ENCODE results near the gene AMBRA1. TPM values are rescaled to one million over a fixed set of nuclear protein-coding genes. Genes with fewer than 3 reads are reported as not detected.

Gene AMBRA1
- total RNA-seq, 4 donors from 2014 or later: 36.0 to 59.2 (median 51.9) TPM

GRCh38 chr11:46471943-46472661 is 121.7 kb downstream of the AMBRA1 start:
- intact Hi-C loops (cut with DNase I): no loop called here
- no peak overlapping the region for H3K27ac ChIP-seq
- H3K9me3 ChIP-seq: no peaks in the 10 kb centered on the region
- no peaks in the 10 kb centered on the region for H3K4me1 ChIP-seq
- H3K27me3 ChIP-seq: no peaks in the 10 kb centered on the region
- DNase-seq: no peak
- TF ChIP-seq CTCF (IDR thresholded peaks at IDR 0.05): no peak
- TF ChIP-seq POLR2A (IDR thresholded peaks at IDR 0.05): no peak
- 81 to 83% methylated on average over 5 of the region's 5 CpGs for WGBS, 2 donors
- no peaks in the 10 kb centered on the region for H3K36me3 ChIP-seq
- H3K4me3 ChIP-seq (replicated peaks in 1 of 3): no peak overlapping the region

GRCh38 chr11:46469926-46470325 is 123.9 kb downstream of the AMBRA1 start:
- Histone ChIP-seq H3K9me3 (no peaks in the 10 kb centered on the region), H3K36me3 (no peaks in the 10 kb centered on the region), H3K27ac (no peak overlapping the region), H3K4me3 (replicated peaks in 1 of 3) (no peak overlapping the region), H3K27me3 (no peaks in the 10 kb centered on the region), H3K4me1 (no peaks in the 10 kb centered on the region)
- intact Hi-C loops (cut with DNase I): no loop called here
- no peak for DNase-seq
- 89 to 94% methylated on average over 4 of the region's 4 CpGs for WGBS, 2 donors
- TF ChIP-seq POLR2A (IDR thresholded peaks at IDR 0.05): no peak
- TF ChIP-seq CTCF (IDR thresholded peaks at IDR 0.05): no peak

- Histone ChIP-seq H3K27me3 (no peaks in the 10 kb centered on the region), H3K27ac (no peak overlapping the region), H3K4me1 (no peaks in the 10 kb centered on the region), H3K9me3 (no peaks in the 10 kb centered on the region), H3K4me3 (replicated peaks in 1 of 3) (no peak overlapping the region), H3K36me3 (no peaks in the 10 kb centered on the region)
- TF ChIP-seq CTCF (IDR thresholded peaks at IDR 0.05) (no peak), POLR2A (IDR thresholded peaks at IDR 0.05) (no peak)
- intact Hi-C loops (cut with DNase I): no loop called here
- 91 to 96% methylated on average over 1 of the region's 1 CpG for WGBS, 2 donors
- DNase-seq: no peak
Observed at GRCh38 chr11:46465683-46466082, 128.1 kb downstream of the AMBRA1 start.

- no peaks in the 10 kb centered on the region for H3K36me3 ChIP-seq
- WGBS, 2 donors: 60 to 73% methylated on average over 5 of the region's 5 CpGs
- H3K27ac ChIP-seq: no peak overlapping the region
- H3K4me1 ChIP-seq: no peaks in the 10 kb centered on the region
- H3K27me3 ChIP-seq: no peaks in the 10 kb centered on the region
- no peak overlapping the region for H3K4me3 ChIP-seq (replicated peaks in 1 of 3)
- intact Hi-C loops (cut with DNase I): no loop called here
- no peaks in the 10 kb centered on the region for H3K9me3 ChIP-seq
- DNase-seq: no peak
- no peak for TF ChIP-seq POLR2A (IDR thresholded peaks at IDR 0.05)
- no peak for TF ChIP-seq CTCF (IDR thresholded peaks at IDR 0.05)
Observed at GRCh38 chr11:46463701-46464421, 130.0 kb downstream of the AMBRA1 start.

GRCh38 chr11:46461461-46461927 is 132.3 kb downstream of the AMBRA1 start:
- intact Hi-C loops (cut with DNase I): no loop called here
- TF ChIP-seq CTCF (IDR thresholded peaks at IDR 0.05) (no peak), POLR2A (IDR thresholded peaks at IDR 0.05) (no peak)
- no peaks in the 10 kb centered on the region for H3K36me3 ChIP-seq
- no peak overlapping the region for H3K27ac ChIP-seq
- no peak overlapping the region for H3K4me3 ChIP-seq (replicated peaks in 1 of 3)
- 83 to 96% methylated on average over 1 of the region's 1 CpG for WGBS, 2 donors
- no peaks in the 10 kb centered on the region for H3K9me3 ChIP-seq
- DNase-seq: no peak
- H3K27me3 ChIP-seq: no peaks in the 10 kb centered on the region
- no peaks in the 10 kb centered on the region for H3K4me1 ChIP-seq
